ENCODE measurements around the gene ACOD1. TPM values are rescaled to one million over a fixed set of nuclear protein-coding genes. Genes with fewer than 3 reads are reported as not detected.
A peak's percentile ranks its signal among the peaks of the same experiment; 100 is the strongest.
"Not testable (repeated sequence)": the region's sequence is repeated elsewhere in the genome, so short reads cannot be mapped to it uniquely, and the experiment has no call there.

The ACOD1 gene
- total RNA-seq (2014; rRNA removed; shearing (Covaris generic)): not detected in 2 replicates

- DNase-seq: no peak
- Histone ChIP-seq H3K36me3 (replicated peaks; ENCODE audit: control insufficient read depth, insufficient read depth, low read length) (no peaks in the 10 kb centered on the region), H3K27me3 (ENCODE audit: control insufficient read depth, insufficient read depth, low read length) (no peaks in the 10 kb centered on the region), H3K4me3 (ENCODE audit: insufficient read depth, low read depth, low read length) (no peak within 1 kb of the TSS)
Observed at GRCh38 chr13:76948149-76948548, at the start of gene ACOD1. Gene ACOD1, plus strand, starts transcription at chr13:76948511. Its CDS starts 48 bp downstream, at chr13:76948559.

GRCh38 chr13:76899066-76899465 lies 49.2 kb upstream of the ACOD1 start:
- H3K36me3 ChIP-seq (replicated peaks; ENCODE audit: control insufficient read depth, insufficient read depth, low read length); DNase-seq; H3K4me3 ChIP-seq (ENCODE audit: insufficient read depth, low read depth, low read length); H3K27me3 ChIP-seq (ENCODE audit: control insufficient read depth, insufficient read depth, low read length): not testable (repeated sequence)

GRCh38 chr13:76903544-76904162 lies 44.7 kb upstream of the ACOD1 start:
- Histone ChIP-seq H3K27me3 (ENCODE audit: control insufficient read depth, insufficient read depth, low read length) (no peaks in the 10 kb centered on the region), H3K36me3 (replicated peaks; ENCODE audit: control insufficient read depth, insufficient read depth, low read length) (no peaks in the 10 kb centered on the region), H3K4me3 (ENCODE audit: insufficient read depth, low read depth, low read length) (no peak overlapping the region)
- peak; percentile 61 for DNase-seq

GRCh38 chr13:76904507-76904906 lies 43.8 kb upstream of the ACOD1 start:
- DNase-seq: no peak
- no peaks in the 10 kb centered on the region for H3K36me3 ChIP-seq (replicated peaks; ENCODE audit: control insufficient read depth, insufficient read depth, low read length)
- H3K27me3 ChIP-seq (ENCODE audit: control insufficient read depth, insufficient read depth, low read length): no peaks in the 10 kb centered on the region
- H3K4me3 ChIP-seq (ENCODE audit: insufficient read depth, low read depth, low read length): no peak overlapping the region

- Histone ChIP-seq H3K27me3 (ENCODE audit: control insufficient read depth, insufficient read depth, low read length) (no peaks in the 10 kb centered on the region), H3K36me3 (replicated peaks; ENCODE audit: control insufficient read depth, insufficient read depth, low read length) (no peaks in the 10 kb centered on the region), H3K4me3 (ENCODE audit: insufficient read depth, low read depth, low read length) (no peak overlapping the region)
- DNase-seq: no peak
Observed at GRCh38 chr13:76912476-76912875, 35.8 kb upstream of the ACOD1 start.

GRCh38 chr13:76913898-76914297 lies 34.4 kb upstream of the ACOD1 start:
- no peaks in the 10 kb centered on the region for H3K36me3 ChIP-seq (replicated peaks; ENCODE audit: control insufficient read depth, insufficient read depth, low read length)
- H3K27me3 ChIP-seq (ENCODE audit: control insufficient read depth, insufficient read depth, low read length): no peaks in the 10 kb centered on the region
- no peak for DNase-seq
- H3K4me3 ChIP-seq (ENCODE audit: insufficient read depth, low read depth, low read length): no peak overlapping the region

- Histone ChIP-seq H3K36me3 (replicated peaks; ENCODE audit: control insufficient read depth, insufficient read depth, low read length) (no peaks in the 10 kb centered on the region), H3K4me3 (ENCODE audit: insufficient read depth, low read depth, low read length) (no peak overlapping the region), H3K27me3 (ENCODE audit: control insufficient read depth, insufficient read depth, low read length) (no peaks in the 10 kb centered on the region)
- no peak for DNase-seq
Observed at GRCh38 chr13:76917095-76917494, 31.2 kb upstream of the ACOD1 start.

GRCh38 chr13:76917755-76918481 lies 30.4 kb upstream of the ACOD1 start:
- not testable (repeated sequence) for DNase-seq; H3K36me3 ChIP-seq (replicated peaks; ENCODE audit: control insufficient read depth, insufficient read depth, low read length); H3K4me3 ChIP-seq (ENCODE audit: insufficient read depth, low read depth, low read length); H3K27me3 ChIP-seq (ENCODE audit: control insufficient read depth, insufficient read depth, low read length)

GRCh38 chr13:76921516-76921915 lies 26.8 kb upstream of the ACOD1 start:
- no peaks in the 10 kb centered on the region for H3K27me3 ChIP-seq (ENCODE audit: control insufficient read depth, insufficient read depth, low read length)
- H3K36me3 ChIP-seq (replicated peaks; ENCODE audit: control insufficient read depth, insufficient read depth, low read length): no peaks in the 10 kb centered on the region
- no peak overlapping the region for H3K4me3 ChIP-seq (ENCODE audit: insufficient read depth, low read depth, low read length)
- DNase-seq: no peak

GRCh38 chr13:76925115-76925514 lies 23.2 kb upstream of the ACOD1 start:
- Histone ChIP-seq H3K27me3 (ENCODE audit: control insufficient read depth, insufficient read depth, low read length) (no peaks in the 10 kb centered on the region), H3K36me3 (replicated peaks; ENCODE audit: control insufficient read depth, insufficient read depth, low read length) (no peaks in the 10 kb centered on the region), H3K4me3 (ENCODE audit: insufficient read depth, low read depth, low read length) (no peak overlapping the region)
- no peak for DNase-seq

- Histone ChIP-seq H3K36me3 (replicated peaks; ENCODE audit: control insufficient read depth, insufficient read depth, low read length) (no peaks in the 10 kb centered on the region), H3K27me3 (ENCODE audit: control insufficient read depth, insufficient read depth, low read length) (no peaks in the 10 kb centered on the region), H3K4me3 (ENCODE audit: insufficient read depth, low read depth, low read length) (no peak overlapping the region)
- no peak for DNase-seq
Observed at GRCh38 chr13:76927955-76928354, 20.4 kb upstream of the ACOD1 start.

GRCh38 chr13:76928456-76928855 lies 19.9 kb upstream of the ACOD1 start:
- no peak for DNase-seq
- Histone ChIP-seq H3K36me3 (replicated peaks; ENCODE audit: control insufficient read depth, insufficient read depth, low read length) (no peaks in the 10 kb centered on the region), H3K27me3 (ENCODE audit: control insufficient read depth, insufficient read depth, low read length) (no peaks in the 10 kb centered on the region), H3K4me3 (ENCODE audit: insufficient read depth, low read depth, low read length) (no peak overlapping the region)

- H3K27me3 ChIP-seq (ENCODE audit: control insufficient read depth, insufficient read depth, low read length): no peaks in the 10 kb centered on the region
- DNase-seq: no peak
- H3K36me3 ChIP-seq (replicated peaks; ENCODE audit: control insufficient read depth, insufficient read depth, low read length): no peaks in the 10 kb centered on the region
- no peak overlapping the region for H3K4me3 ChIP-seq (ENCODE audit: insufficient read depth, low read depth, low read length)
Observed at GRCh38 chr13:76929320-76929719, 19.0 kb upstream of the ACOD1 start.

GRCh38 chr13:76929851-76930374 lies 18.4 kb upstream of the ACOD1 start:
- Histone ChIP-seq H3K36me3 (replicated peaks; ENCODE audit: control insufficient read depth, insufficient read depth, low read length) (no peaks in the 10 kb centered on the region), H3K4me3 (ENCODE audit: insufficient read depth, low read depth, low read length) (no peak overlapping the region), H3K27me3 (ENCODE audit: control insufficient read depth, insufficient read depth, low read length) (no peaks in the 10 kb centered on the region)
- no peak for DNase-seq

- no peaks in the 10 kb centered on the region for H3K36me3 ChIP-seq (replicated peaks; ENCODE audit: control insufficient read depth, insufficient read depth, low read length)
- no peak overlapping the region for H3K4me3 ChIP-seq (ENCODE audit: insufficient read depth, low read depth, low read length)
- no peaks in the 10 kb centered on the region for H3K27me3 ChIP-seq (ENCODE audit: control insufficient read depth, insufficient read depth, low read length)
- no peak for DNase-seq
Observed at GRCh38 chr13:76932076-76932475, 16.2 kb upstream of the ACOD1 start.
